GM13976 (cell line): ENCODE results near the gene ASCL2.

Experiments
- DNase-seq: peaks from one replicate; pipeline ENCODE4 v3.0.0; 2012; ENCODE audit warnings: low spot score
- CTCF ChIP-seq: IDR thresholded peaks from 2 replicates; pipeline ENCODE4 v1.5.1; 2012; ENCODE audit warnings: borderline replicate concordance, mild to moderate bottlenecking; ENCODE audit not compliant: insufficient read depth; ENCODE audit errors: extremely low read depth, missing control alignments, control extremely low read depth
- in situ Hi-C: fragments of 300-500 bp; cut with MboI; formaldehyde crosslinking; loops from one replicate; pipeline ENCODE4 v1.12.0; 2022; ENCODE audit warnings: low sequenced_read_pairs, mixed read lengths, inconsistent platforms; ENCODE audit not compliant: unreplicated experiment

The ASCL2 gene

GRCh38 chr11:2308713-2309112 lies 38.3 kb upstream of the ASCL2 start:
- in situ Hi-C loops = no loop called here

GRCh38 chr11:2307501-2308331 lies 37.3 kb upstream of the ASCL2 start:
- no peak for TF ChIP-seq CTCF
- DNase-seq = no peak
- in situ Hi-C loops = no loop called here

More at GRCh38 chr11:2308713-2309112, 38.3 kb upstream of the ASCL2 start:
- no peak for DNase-seq
- no peak for TF ChIP-seq CTCF

- no peak for DNase-seq
- in situ Hi-C loops = no loop called here
- no peak for TF ChIP-seq CTCF
Measured at GRCh38 chr11:2306877-2307500, 36.6 kb upstream of the ASCL2 start.

GRCh38 chr11:2306452-2306823 lies 36.0 kb upstream of the ASCL2 start:
- no peak for TF ChIP-seq CTCF
- in situ Hi-C loops = no loop called here
- DNase-seq = no peak

GRCh38 chr11:2305788-2306451 lies 35.5 kb upstream of the ASCL2 start:
- TF ChIP-seq CTCF = no peak
- in situ Hi-C loops = no loop called here
- no peak for DNase-seq

GRCh38 chr11:2305140-2305778 lies 34.9 kb upstream of the ASCL2 start:
- DNase-seq = peak; percentile 88
- TF ChIP-seq CTCF = peak; percentile 86
- in situ Hi-C loops = no loop called here
